ENCODE measurements around the gene PCK1. TPM values are rescaled to one million over a fixed set of nuclear protein-coding genes. Genes with fewer than 3 reads are reported as not detected.

Gene PCK1
- polyA plus RNA-seq, 3 donors = not detected

DNA sequence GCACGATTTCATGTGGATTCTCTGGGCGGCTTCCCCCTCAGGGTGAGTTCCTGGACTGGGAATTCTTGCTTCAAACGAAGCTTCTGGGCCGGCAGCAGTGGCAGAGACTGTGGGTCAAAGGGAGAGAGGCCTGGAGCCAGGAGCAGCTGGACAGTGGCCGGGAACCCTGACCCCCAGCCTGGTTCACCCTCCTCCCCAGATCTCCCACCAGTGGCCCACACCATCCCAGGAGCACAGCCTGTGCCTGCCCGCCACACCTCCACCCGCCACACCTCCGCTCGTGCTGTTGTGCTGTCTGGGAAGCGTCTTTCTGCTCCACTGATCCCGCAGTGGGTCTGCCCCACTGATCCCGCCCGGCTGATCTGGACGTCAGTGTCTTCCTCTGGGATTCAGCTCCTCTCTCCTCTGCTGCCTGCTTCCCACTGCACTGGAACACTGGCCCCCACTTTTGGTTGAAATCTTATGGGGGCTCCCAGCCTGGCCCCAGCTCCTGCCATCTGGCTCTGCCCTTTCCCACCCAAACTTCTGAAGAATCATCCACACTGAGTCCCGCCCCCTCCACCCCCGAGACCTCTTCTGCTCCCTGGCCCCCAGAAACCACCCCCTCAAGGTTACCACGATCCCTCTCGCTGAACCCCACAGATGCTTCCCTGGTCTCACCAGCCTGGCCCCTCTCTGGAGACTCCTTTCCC is 49.5 kb downstream of the PCK1 start:
- 96% methylated on average over 15 of the region's 18 CpGs for WGBS (ENCODE audit: insufficient coverage)
- H3K4me3 ChIP-seq (replicated peaks in 1 of 3; ENCODE audit: low read depth in 2 of 3, low read length in 3 of 3) = no peak overlapping the region
- peaks cover under 1 to 23% of the 10 kb centered on the region in 2 donors for H3K36me3 ChIP-seq (replicated peaks in 1 of 2; ENCODE audit: control insufficient read depth in 1 of 2, insufficient read depth in 2 of 2, low read length in 2 of 2)
- no peak overlapping the region for H2AFZ ChIP-seq (ENCODE audit: insufficient read depth, low read depth, low read length, poor library complexity, severe bottlenecking)
- no peaks in the 10 kb centered on the region for H3K4me1 ChIP-seq (ENCODE audit: control insufficient read depth in 1 of 2, insufficient read depth in 2 of 2, low read length in 2 of 2)
- no peaks in the 10 kb centered on the region for H4K20me1 ChIP-seq (ENCODE audit: insufficient read depth, low read length)
- Mint-ChIP-seq H3K4me3 (peak overlapping the region in 1 of 2 donors; percentile 28), H3K9me3 (peaks cover 0 to 3% (median 0%) of the 10 kb centered on the region in 7 donors), H3K27ac (peak overlapping the region in 1 of 7 donors; percentile 11), H3K36me3 (peaks cover 9 to 58% of the 10 kb centered on the region in 2 donors), H3K27me3 (ENCODE audit: low read depth in 3 of 3) (peaks cover 6 to 30% (median 8%) of the 10 kb centered on the region in 3 donors), H3K4me1 (no peaks in the 10 kb centered on the region)
- no peaks in the 10 kb centered on the region for H3K27me3 ChIP-seq (ENCODE audit: control insufficient read depth in 2 of 2, insufficient read depth in 2 of 2, low read length in 2 of 2)
- no peak for TF ChIP-seq CTCF (IDR thresholded peaks at IDR 0.05)
- no peak overlapping the region for H3K9ac ChIP-seq (ENCODE audit: insufficient read depth, low read length, poor library complexity, severe bottlenecking)
- no peaks in the 10 kb centered on the region for H3K79me2 ChIP-seq (ENCODE audit: insufficient read depth, low read length)
- DNase-seq = no peak
- no peak overlapping the region for H3K27ac ChIP-seq (ENCODE audit: low read depth in 1 of 2, low read length in 2 of 2)
- no peak overlapping the region for H3K4me2 ChIP-seq (replicated peaks; ENCODE audit: extremely low read depth, low read length, poor library complexity, severe bottlenecking)
- intact Hi-C loops (cut with micrococcal nuclease) = no loop called here
- no peaks in the 10 kb centered on the region for H3K9me3 ChIP-seq (replicated peaks in 1 of 2; ENCODE audit: control insufficient read depth in 1 of 2, insufficient read depth in 1 of 2, low read length in 2 of 2)

DNA sequence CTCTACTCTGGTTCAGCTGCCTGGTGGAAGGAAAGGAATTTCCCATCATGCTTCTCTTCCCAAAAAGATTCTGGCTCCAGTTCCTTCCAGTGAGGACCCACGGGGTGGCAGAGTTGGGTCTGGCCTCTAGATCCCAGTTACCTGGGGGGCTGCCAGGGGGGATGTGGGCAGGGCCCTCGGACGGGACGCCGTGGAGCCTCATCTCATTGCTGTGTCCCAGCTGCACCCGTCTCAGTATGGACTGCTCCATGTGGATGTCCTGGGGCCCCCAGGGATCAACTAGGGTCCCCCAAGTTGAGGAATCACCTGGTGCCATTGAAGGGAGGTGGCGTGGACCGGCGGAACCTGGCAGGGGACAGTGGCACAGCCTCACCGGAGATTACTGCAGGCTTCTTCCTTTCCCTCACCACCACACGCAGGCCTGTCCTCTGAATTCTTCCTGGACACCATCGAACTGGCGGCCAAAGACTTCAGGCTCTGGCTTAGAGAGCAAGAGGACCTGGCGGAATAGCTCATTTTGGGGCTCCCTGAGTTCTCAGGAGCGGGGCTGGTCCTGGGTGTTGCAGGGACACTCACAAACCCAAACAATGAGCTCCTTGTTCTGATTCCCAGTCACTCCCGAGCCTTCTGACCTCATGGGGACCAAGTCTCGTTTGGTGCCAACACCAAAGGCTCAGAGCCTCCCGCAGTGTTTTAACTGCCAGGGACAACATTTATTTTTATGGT is 50.8 kb downstream of the PCK1 start:
- Mint-ChIP-seq H3K9me3 (peaks cover 0 to 3% (median 0%) of the 10 kb centered on the region in 7 donors), H3K36me3 (peaks cover 9 to 63% of the 10 kb centered on the region in 2 donors), H3K27me3 (ENCODE audit: low read depth in 3 of 3) (peaks cover 6 to 29% (median 16%) of the 10 kb centered on the region in 3 donors), H3K4me1 (peaks cover under 1% of the 10 kb centered on the region), H3K4me3 (no peak overlapping the region), H3K27ac (peak overlapping the region in 1 of 7 donors; percentile 42)
- Histone ChIP-seq H3K4me3 (replicated peaks in 1 of 3; ENCODE audit: low read depth in 2 of 3, low read length in 3 of 3) (no peak overlapping the region), H3K4me1 (ENCODE audit: control insufficient read depth in 1 of 2, insufficient read depth in 2 of 2, low read length in 2 of 2) (no peaks in the 10 kb centered on the region), H2AFZ (ENCODE audit: insufficient read depth, low read depth, low read length, poor library complexity, severe bottlenecking) (no peak overlapping the region), H3K36me3 (replicated peaks in 1 of 2; ENCODE audit: control insufficient read depth in 1 of 2, insufficient read depth in 2 of 2, low read length in 2 of 2) (peaks cover 2 to 29% of the 10 kb centered on the region in 2 donors), H3K27ac (ENCODE audit: low read depth in 1 of 2, low read length in 2 of 2) (no peak overlapping the region), H3K27me3 (ENCODE audit: control insufficient read depth in 2 of 2, insufficient read depth in 2 of 2, low read length in 2 of 2) (no peaks in the 10 kb centered on the region), H3K9me3 (replicated peaks in 1 of 2; ENCODE audit: control insufficient read depth in 1 of 2, insufficient read depth in 1 of 2, low read length in 2 of 2) (no peaks in the 10 kb centered on the region), H4K20me1 (ENCODE audit: insufficient read depth, low read length) (no peaks in the 10 kb centered on the region), H3K9ac (ENCODE audit: insufficient read depth, low read length, poor library complexity, severe bottlenecking) (no peak overlapping the region), H3K4me2 (replicated peaks; ENCODE audit: extremely low read depth, low read length, poor library complexity, severe bottlenecking) (no peak overlapping the region), H3K79me2 (ENCODE audit: insufficient read depth, low read length) (no peaks in the 10 kb centered on the region)
- no peak for TF ChIP-seq CTCF (IDR thresholded peaks at IDR 0.05)
- DNase-seq = no peak
- 91% methylated on average over 13 of the region's 18 CpGs for WGBS (ENCODE audit: insufficient coverage)
- intact Hi-C loops (cut with micrococcal nuclease) = no loop called here

Measured in CD14-positive monocyte (primary cell).